HL-60 (cell line): Measurements from ENCODE around the gene DAAM1.

Experiments
- POLR2AphosphoS5 ChIP-seq: IDR thresholded peaks from 2 replicates; pipeline ENCODE4 v1.6.1; 2012; ENCODE audit warnings: low read depth
- SPI1 ChIP-seq: IDR thresholded peaks from 2 replicates; pipeline ENCODE4 v1.6.1; 2012; ENCODE audit warnings: low read depth, mild to moderate bottlenecking, borderline replicate concordance
- TF ChIP-seq, protein P1 (sequence below): IDR thresholded peaks from one replicate; pipeline ENCODE4 v1.5.1; 2011; ENCODE audit warnings: low read length, control low read depth, inconsistent platforms; ENCODE audit not compliant: insufficient read depth
- TF ChIP-seq, protein P2 (sequence below): IDR thresholded peaks from 2 replicates; pipeline ENCODE4 v1.6.1; 2012; ENCODE audit warnings: low read depth; ENCODE audit not compliant: insufficient replicate concordance

DNA sequence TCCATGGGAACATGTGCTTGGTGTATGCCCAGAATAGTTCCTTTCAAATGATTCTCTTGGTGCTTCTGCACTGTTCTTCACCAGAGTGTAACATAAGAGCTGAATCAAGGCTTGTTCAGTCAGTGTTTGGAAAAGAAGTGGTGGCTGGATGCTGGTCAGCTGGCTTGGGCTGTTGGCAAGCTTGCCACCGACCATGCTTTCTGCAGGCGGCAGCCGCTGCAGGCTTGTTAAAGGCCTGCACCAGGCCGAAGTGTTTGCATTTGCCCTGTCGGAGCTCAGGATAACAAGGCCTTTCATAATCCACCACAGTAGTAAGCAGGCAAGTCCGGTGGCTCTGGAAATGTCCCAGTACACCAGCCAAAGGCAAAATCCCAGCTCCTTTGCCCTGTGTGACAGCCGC is 26.9 kb downstream of the DAAM1 start:
- TF ChIP-seq, protein P1, sequence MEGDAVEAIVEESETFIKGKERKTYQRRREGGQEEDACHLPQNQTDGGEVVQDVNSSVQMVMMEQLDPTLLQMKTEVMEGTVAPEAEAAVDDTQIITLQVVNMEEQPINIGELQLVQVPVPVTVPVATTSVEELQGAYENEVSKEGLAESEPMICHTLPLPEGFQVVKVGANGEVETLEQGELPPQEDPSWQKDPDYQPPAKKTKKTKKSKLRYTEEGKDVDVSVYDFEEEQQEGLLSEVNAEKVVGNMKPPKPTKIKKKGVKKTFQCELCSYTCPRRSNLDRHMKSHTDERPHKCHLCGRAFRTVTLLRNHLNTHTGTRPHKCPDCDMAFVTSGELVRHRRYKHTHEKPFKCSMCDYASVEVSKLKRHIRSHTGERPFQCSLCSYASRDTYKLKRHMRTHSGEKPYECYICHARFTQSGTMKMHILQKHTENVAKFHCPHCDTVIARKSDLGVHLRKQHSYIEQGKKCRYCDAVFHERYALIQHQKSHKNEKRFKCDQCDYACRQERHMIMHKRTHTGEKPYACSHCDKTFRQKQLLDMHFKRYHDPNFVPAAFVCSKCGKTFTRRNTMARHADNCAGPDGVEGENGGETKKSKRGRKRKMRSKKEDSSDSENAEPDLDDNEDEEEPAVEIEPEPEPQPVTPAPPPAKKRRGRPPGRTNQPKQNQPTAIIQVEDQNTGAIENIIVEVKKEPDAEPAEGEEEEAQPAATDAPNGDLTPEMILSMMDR, result no peak
- no peak for TF ChIP-seq POLR2AphosphoS5
- no peak for TF ChIP-seq SPI1
- TF ChIP-seq, protein P2, sequence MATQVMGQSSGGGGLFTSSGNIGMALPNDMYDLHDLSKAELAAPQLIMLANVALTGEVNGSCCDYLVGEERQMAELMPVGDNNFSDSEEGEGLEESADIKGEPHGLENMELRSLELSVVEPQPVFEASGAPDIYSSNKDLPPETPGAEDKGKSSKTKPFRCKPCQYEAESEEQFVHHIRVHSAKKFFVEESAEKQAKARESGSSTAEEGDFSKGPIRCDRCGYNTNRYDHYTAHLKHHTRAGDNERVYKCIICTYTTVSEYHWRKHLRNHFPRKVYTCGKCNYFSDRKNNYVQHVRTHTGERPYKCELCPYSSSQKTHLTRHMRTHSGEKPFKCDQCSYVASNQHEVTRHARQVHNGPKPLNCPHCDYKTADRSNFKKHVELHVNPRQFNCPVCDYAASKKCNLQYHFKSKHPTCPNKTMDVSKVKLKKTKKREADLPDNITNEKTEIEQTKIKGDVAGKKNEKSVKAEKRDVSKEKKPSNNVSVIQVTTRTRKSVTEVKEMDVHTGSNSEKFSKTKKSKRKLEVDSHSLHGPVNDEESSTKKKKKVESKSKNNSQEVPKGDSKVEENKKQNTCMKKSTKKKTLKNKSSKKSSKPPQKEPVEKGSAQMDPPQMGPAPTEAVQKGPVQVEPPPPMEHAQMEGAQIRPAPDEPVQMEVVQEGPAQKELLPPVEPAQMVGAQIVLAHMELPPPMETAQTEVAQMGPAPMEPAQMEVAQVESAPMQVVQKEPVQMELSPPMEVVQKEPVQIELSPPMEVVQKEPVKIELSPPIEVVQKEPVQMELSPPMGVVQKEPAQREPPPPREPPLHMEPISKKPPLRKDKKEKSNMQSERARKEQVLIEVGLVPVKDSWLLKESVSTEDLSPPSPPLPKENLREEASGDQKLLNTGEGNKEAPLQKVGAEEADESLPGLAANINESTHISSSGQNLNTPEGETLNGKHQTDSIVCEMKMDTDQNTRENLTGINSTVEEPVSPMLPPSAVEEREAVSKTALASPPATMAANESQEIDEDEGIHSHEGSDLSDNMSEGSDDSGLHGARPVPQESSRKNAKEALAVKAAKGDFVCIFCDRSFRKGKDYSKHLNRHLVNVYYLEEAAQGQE, result no peak
